Spleen (tissue), 7 donors: ENCODE measurements around the gene KCNH8.

Experiments used
- CTCF ChIP-seq, 11 experiments: fragments of 200-600 bp in 7 of 11; fragments of 450-650 bp in 4 of 11; sonication (generic) in 4 of 11; IDR thresholded peaks in 8 of 11; conservative IDR thresholded peaks in 3 of 11; 1 replicate in 7 of 11; 2 replicates in 4 of 11; pipeline versions ENCODE4 v1.4.0 to v1.8.0; 2016 to 2021; ENCODE audit warnings: antibody characterized with exemption in 11 of 11, inconsistent platforms in 4 of 11, mild to moderate bottlenecking in 1 of 11
- POLR2AphosphoS5 ChIP-seq, 3 donors: sonication (generic); formaldehyde crosslinking; IDR thresholded peaks; one replicate each; pipeline ENCODE4 v1.5.1; 2017; ENCODE audit warnings: antibody characterized with exemption in 3 of 3
- donor health status: DM: no; HTN: no; CAD: no; lungs with moderate emphysema.
- donor health status: DM: no; HTN: no; CAD: no.
- donor health status: DM: no; HTN: no; CAD: no.

GRCh38 chr3:19384868-19385267 lies 236.6 kb downstream of the KCNH8 start:
- TF ChIP-seq CTCF (IDR thresholded peaks at IDR 0.05 in 8 of 11, conservative IDR thresholded peaks at IDR 0.05 in 3 of 11) (no peak), POLR2AphosphoS5 (IDR thresholded peaks at IDR 0.05) (no peak)
